ENCODE results near the gene DSEL.
A peak's percentile ranks its signal among the peaks of the same experiment; 100 is the strongest.

DSEL gene

GRCh38 chr18:67516539-67517443 lies at the start of gene DSEL:
Gene DSEL (minus strand): TSS chr18:67516720. CDS start chr18:67514608, 2,112 bp downstream.
- peak; percentile 33; the same call in 1 of the 2 replicates for TF ChIP-seq POLR2AphosphoS5 (IDR thresholded peaks at IDR 0.05; ENCODE audit: borderline replicate concordance, low read depth, low read length)
- TF ChIP-seq FOXP2 (optimal IDR thresholded peaks at IDR 0.05; ENCODE audit: control extremely low read depth, extremely low read length, insufficient read depth), result no peak
- Histone ChIP-seq H3K36me3 (ENCODE audit: insufficient read depth, low read length) (peaks cover 11% of the 10 kb centered on the region), H3K9ac (ENCODE audit: insufficient read length) (peak within 1 kb of the TSS; percentile 68), H3K4me3 (peak within 1 kb of the TSS; percentile 91), H3K27ac (peak within 1 kb of the TSS; percentile 8; the same call in 1 of the 2 replicates), H3K9me3 (ENCODE audit: low read depth, low read length) (no peaks in the 10 kb centered on the region)
- DNase-seq (ENCODE audit: low read depth, low spot score), result peak; percentile 37

- Histone ChIP-seq H3K9ac (ENCODE audit: insufficient read length) (no peak overlapping the region), H3K36me3 (ENCODE audit: insufficient read depth, low read length) (no peaks in the 10 kb centered on the region), H3K4me3 (no peak overlapping the region; the same call in 1 of the 2 replicates), H3K9me3 (ENCODE audit: low read depth, low read length) (peaks cover 4% of the 10 kb centered on the region; the same call in 1 of the 2 replicates), H3K27ac (0 out of 2 replicates have a peak overlapping the region, but pooled peaks have one; percentile 19)
- no peak for DNase-seq (ENCODE audit: low read depth, low spot score)
- TF ChIP-seq FOXP2 (optimal IDR thresholded peaks at IDR 0.05; ENCODE audit: control extremely low read depth, extremely low read length, insufficient read depth), result no peak
- no peak; the same call in 1 of the 2 replicates for TF ChIP-seq POLR2AphosphoS5 (IDR thresholded peaks at IDR 0.05; ENCODE audit: borderline replicate concordance, low read depth, low read length)
- no peak for TF ChIP-seq EZH2 (IDR thresholded peaks at IDR 0.05)
These were observed 36.9 kb upstream of the DSEL start for GRCh38 chr18:67553437-67553836.

- H3K27ac ChIP-seq, result no peak overlapping the region
- no peak for TF ChIP-seq EZH2 (IDR thresholded peaks at IDR 0.05)
- TF ChIP-seq POLR2AphosphoS5 (IDR thresholded peaks at IDR 0.05; ENCODE audit: borderline replicate concordance, low read depth, low read length), result no peak
- no peak overlapping the region for H3K9ac ChIP-seq (ENCODE audit: insufficient read length)
- peak; percentile 18 for DNase-seq (ENCODE audit: low read depth, low spot score)
- H3K9me3 ChIP-seq (ENCODE audit: low read depth, low read length), result no peaks in the 10 kb centered on the region
- H3K36me3 ChIP-seq (ENCODE audit: insufficient read depth, low read length), result no peaks in the 10 kb centered on the region
- H3K4me3 ChIP-seq, result no peak overlapping the region
These were observed 34.5 kb upstream of the DSEL start for GRCh38 chr18:67550872-67551520.

DNA sequence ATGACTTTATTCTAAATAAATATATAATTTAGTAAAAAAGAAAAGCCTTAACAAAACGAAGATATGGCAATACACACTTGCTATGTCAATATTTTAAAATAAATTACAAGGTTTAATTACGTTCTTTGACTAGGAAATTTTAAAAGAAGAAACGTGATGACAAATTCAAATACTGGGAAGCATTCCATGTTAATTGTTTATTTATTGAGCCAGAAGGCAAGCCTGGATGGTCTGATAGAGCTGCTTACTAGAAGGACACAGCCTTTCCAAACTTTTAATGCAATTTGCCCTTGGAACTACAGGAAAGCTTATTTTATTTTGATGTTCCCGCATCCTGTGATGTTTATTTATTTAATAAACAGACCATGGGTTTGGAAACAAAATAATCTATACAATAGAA lies 33.4 kb upstream of the DSEL start:
- DNase-seq (ENCODE audit: low read depth, low spot score), result no peak
- no peaks in the 10 kb centered on the region for H3K9me3 ChIP-seq (ENCODE audit: low read depth, low read length)
- no peak overlapping the region for H3K4me3 ChIP-seq
- no peak overlapping the region for H3K27ac ChIP-seq
- no peaks in the 10 kb centered on the region for H3K36me3 ChIP-seq (ENCODE audit: insufficient read depth, low read length)
- TF ChIP-seq FOXP2 (optimal IDR thresholded peaks at IDR 0.05; ENCODE audit: control extremely low read depth, extremely low read length, insufficient read depth) (no peak), POLR2AphosphoS5 (IDR thresholded peaks at IDR 0.05; ENCODE audit: borderline replicate concordance, low read depth, low read length) (no peak), EZH2 (IDR thresholded peaks at IDR 0.05) (no peak)
- H3K9ac ChIP-seq (ENCODE audit: insufficient read length), result no peak overlapping the region

GRCh38 chr18:67545681-67546080 lies 29.2 kb upstream of the DSEL start:
- Histone ChIP-seq H3K36me3 (ENCODE audit: insufficient read depth, low read length) (no peaks in the 10 kb centered on the region), H3K4me3 (no peak overlapping the region), H3K9ac (ENCODE audit: insufficient read length) (no peak overlapping the region), H3K9me3 (ENCODE audit: low read depth, low read length) (no peaks in the 10 kb centered on the region), H3K27ac (no peak overlapping the region)
- DNase-seq (ENCODE audit: low read depth, low spot score), result peak; percentile 30
- TF ChIP-seq EZH2 (IDR thresholded peaks at IDR 0.05), result no peak
- no peak for TF ChIP-seq FOXP2 (optimal IDR thresholded peaks at IDR 0.05; ENCODE audit: control extremely low read depth, extremely low read length, insufficient read depth)
- no peak for TF ChIP-seq POLR2AphosphoS5 (IDR thresholded peaks at IDR 0.05; ENCODE audit: borderline replicate concordance, low read depth, low read length)

GRCh38 chr18:67540559-67540958 lies 24.0 kb upstream of the DSEL start:
- Histone ChIP-seq H3K4me3 (no peak overlapping the region), H3K9ac (ENCODE audit: insufficient read length) (no peak overlapping the region), H3K9me3 (ENCODE audit: low read depth, low read length) (no peaks in the 10 kb centered on the region), H3K36me3 (ENCODE audit: insufficient read depth, low read length) (no peaks in the 10 kb centered on the region), H3K27ac (no peak overlapping the region)
- no peak for TF ChIP-seq FOXP2 (optimal IDR thresholded peaks at IDR 0.05; ENCODE audit: control extremely low read depth, extremely low read length, insufficient read depth)
- no peak for TF ChIP-seq EZH2 (IDR thresholded peaks at IDR 0.05)
- no peak for TF ChIP-seq POLR2AphosphoS5 (IDR thresholded peaks at IDR 0.05; ENCODE audit: borderline replicate concordance, low read depth, low read length)
- no peak for DNase-seq (ENCODE audit: low read depth, low spot score)

GRCh38 chr18:67531929-67532328 lies 15.4 kb upstream of the DSEL start:
- Histone ChIP-seq H3K4me3 (no peak overlapping the region), H3K27ac (no peak overlapping the region), H3K36me3 (ENCODE audit: insufficient read depth, low read length) (no peaks in the 10 kb centered on the region), H3K9me3 (ENCODE audit: low read depth, low read length) (no peaks in the 10 kb centered on the region), H3K9ac (ENCODE audit: insufficient read length) (no peak overlapping the region)
- TF ChIP-seq EZH2 (IDR thresholded peaks at IDR 0.05), result no peak
- TF ChIP-seq FOXP2 (optimal IDR thresholded peaks at IDR 0.05; ENCODE audit: control extremely low read depth, extremely low read length, insufficient read depth), result no peak
- no peak for TF ChIP-seq POLR2AphosphoS5 (IDR thresholded peaks at IDR 0.05; ENCODE audit: borderline replicate concordance, low read depth, low read length)
- DNase-seq (ENCODE audit: low read depth, low spot score), result no peak

- no peak overlapping the region for H3K27ac ChIP-seq
- no peaks in the 10 kb centered on the region for H3K36me3 ChIP-seq (ENCODE audit: insufficient read depth, low read length)
- TF ChIP-seq EZH2 (IDR thresholded peaks at IDR 0.05), result no peak
- no peak for TF ChIP-seq POLR2AphosphoS5 (IDR thresholded peaks at IDR 0.05; ENCODE audit: borderline replicate concordance, low read depth, low read length)
- no peak for TF ChIP-seq FOXP2 (optimal IDR thresholded peaks at IDR 0.05; ENCODE audit: control extremely low read depth, extremely low read length, insufficient read depth)
- H3K9ac ChIP-seq (ENCODE audit: insufficient read length), result no peak overlapping the region
- no peak overlapping the region for H3K4me3 ChIP-seq
- no peaks in the 10 kb centered on the region for H3K9me3 ChIP-seq (ENCODE audit: low read depth, low read length)
- DNase-seq (ENCODE audit: low read depth, low spot score), result no peak
These were observed 9.0 kb upstream of the DSEL start for GRCh38 chr18:67525328-67526099.

Data from SK-N-MC (cell line).